ENCODE results near the gene TBC1D22A.
"Not testable (repeated sequence)": the region's sequence is repeated elsewhere in the genome, so short reads cannot be mapped to it uniquely, and the experiment has no call there.

DNA sequence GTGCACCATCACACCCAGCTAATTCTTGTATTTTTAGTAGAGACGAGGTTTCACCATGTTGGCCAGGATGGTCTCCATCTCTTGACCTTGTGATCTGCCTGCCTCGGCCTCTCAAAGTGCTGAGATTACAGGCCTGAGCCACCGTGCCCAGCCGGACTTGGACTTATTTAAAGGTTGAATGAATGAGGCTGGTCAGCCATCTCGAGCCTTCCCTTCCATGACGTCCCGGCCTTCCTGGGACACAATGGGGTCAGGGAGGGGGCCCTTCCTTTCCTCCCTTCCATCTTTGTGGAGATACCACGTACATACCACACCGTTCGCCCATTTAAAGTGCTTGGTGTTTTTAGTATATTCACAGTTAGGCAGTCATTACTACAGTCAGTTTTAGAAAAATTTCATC, 19.8 kb downstream of the TBC1D22A start:
- TF ChIP-seq, protein P1, sequence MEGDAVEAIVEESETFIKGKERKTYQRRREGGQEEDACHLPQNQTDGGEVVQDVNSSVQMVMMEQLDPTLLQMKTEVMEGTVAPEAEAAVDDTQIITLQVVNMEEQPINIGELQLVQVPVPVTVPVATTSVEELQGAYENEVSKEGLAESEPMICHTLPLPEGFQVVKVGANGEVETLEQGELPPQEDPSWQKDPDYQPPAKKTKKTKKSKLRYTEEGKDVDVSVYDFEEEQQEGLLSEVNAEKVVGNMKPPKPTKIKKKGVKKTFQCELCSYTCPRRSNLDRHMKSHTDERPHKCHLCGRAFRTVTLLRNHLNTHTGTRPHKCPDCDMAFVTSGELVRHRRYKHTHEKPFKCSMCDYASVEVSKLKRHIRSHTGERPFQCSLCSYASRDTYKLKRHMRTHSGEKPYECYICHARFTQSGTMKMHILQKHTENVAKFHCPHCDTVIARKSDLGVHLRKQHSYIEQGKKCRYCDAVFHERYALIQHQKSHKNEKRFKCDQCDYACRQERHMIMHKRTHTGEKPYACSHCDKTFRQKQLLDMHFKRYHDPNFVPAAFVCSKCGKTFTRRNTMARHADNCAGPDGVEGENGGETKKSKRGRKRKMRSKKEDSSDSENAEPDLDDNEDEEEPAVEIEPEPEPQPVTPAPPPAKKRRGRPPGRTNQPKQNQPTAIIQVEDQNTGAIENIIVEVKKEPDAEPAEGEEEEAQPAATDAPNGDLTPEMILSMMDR (IDR thresholded peaks at IDR 0.05 in 2 of 3, conservative IDR thresholded peaks at IDR 0.05 in 1 of 3; ENCODE audit: control insufficient read depth in 2 of 3, extremely low read depth in 1 of 3, insufficient read depth in 1 of 3, low read depth in 3 of 3, low read length in 3 of 3) = not testable (repeated sequence)
- TF ChIP-seq RFX5 (IDR thresholded peaks at IDR 0.05; ENCODE audit: low read depth, low read length); BCL11A (IDR thresholded peaks at IDR 0.05; ENCODE audit: low read depth, low read length); EZH2 (IDR thresholded peaks at IDR 0.05; ENCODE audit: borderline replicate concordance, control insufficient read depth, low read depth, low read length); SP1 (IDR thresholded peaks at IDR 0.05; ENCODE audit: low read depth, low read length); MYC (IDR thresholded peaks at IDR 0.05; ENCODE audit: insufficient read depth, insufficient read length, insufficient replicate concordance, low read length, severe bottlenecking); HDAC6 (IDR thresholded peaks at IDR 0.05; ENCODE audit: unreplicated experiment); SREBF2 (IDR thresholded peaks at IDR 0.05; ENCODE audit: low read length); EP300 (IDR thresholded peaks at IDR 0.05; ENCODE audit: borderline replicate concordance in 1 of 2, control insufficient read depth in 1 of 2, low read depth in 2 of 2, low read length in 2 of 2): not testable (repeated sequence)
- TF ChIP-seq, protein P2, sequence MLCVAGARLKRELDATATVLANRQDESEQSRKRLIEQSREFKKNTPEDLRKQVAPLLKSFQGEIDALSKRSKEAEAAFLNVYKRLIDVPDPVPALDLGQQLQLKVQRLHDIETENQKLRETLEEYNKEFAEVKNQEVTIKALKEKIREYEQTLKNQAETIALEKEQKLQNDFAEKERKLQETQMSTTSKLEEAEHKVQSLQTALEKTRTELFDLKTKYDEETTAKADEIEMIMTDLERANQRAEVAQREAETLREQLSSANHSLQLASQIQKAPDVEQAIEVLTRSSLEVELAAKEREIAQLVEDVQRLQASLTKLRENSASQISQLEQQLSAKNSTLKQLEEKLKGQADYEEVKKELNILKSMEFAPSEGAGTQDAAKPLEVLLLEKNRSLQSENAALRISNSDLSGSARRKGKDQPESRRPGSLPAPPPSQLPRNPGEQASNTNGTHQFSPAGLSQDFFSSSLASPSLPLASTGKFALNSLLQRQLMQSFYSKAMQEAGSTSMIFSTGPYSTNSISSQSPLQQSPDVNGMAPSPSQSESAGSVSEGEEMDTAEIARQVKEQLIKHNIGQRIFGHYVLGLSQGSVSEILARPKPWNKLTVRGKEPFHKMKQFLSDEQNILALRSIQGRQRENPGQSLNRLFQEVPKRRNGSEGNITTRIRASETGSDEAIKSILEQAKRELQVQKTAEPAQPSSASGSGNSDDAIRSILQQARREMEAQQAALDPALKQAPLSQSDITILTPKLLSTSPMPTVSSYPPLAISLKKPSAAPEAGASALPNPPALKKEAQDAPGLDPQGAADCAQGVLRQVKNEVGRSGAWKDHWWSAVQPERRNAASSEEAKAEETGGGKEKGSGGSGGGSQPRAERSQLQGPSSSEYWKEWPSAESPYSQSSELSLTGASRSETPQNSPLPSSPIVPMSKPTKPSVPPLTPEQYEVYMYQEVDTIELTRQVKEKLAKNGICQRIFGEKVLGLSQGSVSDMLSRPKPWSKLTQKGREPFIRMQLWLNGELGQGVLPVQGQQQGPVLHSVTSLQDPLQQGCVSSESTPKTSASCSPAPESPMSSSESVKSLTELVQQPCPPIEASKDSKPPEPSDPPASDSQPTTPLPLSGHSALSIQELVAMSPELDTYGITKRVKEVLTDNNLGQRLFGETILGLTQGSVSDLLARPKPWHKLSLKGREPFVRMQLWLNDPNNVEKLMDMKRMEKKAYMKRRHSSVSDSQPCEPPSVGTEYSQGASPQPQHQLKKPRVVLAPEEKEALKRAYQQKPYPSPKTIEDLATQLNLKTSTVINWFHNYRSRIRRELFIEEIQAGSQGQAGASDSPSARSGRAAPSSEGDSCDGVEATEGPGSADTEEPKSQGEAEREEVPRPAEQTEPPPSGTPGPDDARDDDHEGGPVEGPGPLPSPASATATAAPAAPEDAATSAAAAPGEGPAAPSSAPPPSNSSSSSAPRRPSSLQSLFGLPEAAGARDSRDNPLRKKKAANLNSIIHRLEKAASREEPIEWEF (IDR thresholded peaks at IDR 0.05; ENCODE audit: insufficient replicate concordance, low read depth, low read length) = not testable (repeated sequence)

Data from GM12878 (cell line).